ENCODE data around the gene BCAS3. TPM values are rescaled to one million over a fixed set of nuclear protein-coding genes. Genes with fewer than 3 reads are reported as not detected.
"Not testable (repeated sequence)": the region's sequence is repeated elsewhere in the genome, so short reads cannot be mapped to it uniquely, and the experiment has no call there.

Gene BCAS3
- total RNA-seq, 1 experiment from 2014 or later = 9.3 TPM

DNA sequence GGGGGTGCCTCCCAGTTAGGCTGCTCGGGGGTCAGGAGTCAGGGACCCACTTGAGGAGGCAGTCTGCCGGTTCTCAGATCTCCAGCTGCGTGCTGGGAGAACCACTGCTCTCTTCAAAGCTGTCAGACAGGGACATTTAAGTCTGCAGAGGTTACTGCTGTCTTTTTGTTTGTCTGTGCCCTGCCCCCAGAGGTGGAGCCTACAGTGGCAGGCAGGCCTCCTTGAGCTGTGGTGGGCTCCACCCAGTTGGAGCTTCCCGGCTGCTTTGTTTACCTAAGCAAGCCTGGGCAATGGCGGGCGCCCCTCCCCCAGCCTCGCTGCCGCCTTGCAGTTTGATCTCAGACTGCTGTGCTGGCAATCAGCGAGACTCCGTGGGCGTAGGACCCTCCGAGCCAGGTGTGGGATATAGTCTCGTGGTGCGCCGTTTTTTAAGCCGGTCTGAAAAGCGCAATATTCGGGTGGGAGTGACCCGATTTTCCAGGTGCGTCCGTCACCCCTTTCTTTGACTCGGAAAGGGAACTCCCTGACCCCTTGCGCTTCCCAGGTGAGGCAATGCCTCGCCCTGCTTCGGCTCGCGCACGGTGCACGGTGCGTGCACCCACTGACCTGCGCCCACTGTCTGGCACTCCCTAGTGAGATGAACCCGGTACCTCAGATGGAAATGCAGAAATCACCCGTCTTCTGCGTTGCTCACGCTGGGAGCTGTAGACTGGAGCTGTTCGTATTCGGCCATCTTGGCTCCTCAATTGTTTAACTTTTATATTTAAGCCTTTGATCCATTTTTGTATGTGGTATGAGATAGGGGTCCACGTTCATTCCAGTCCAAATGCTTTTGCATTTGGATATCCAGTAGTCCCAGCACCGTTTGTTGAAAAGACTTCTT, 209.3 kb downstream of the BCAS3 start:
- not testable (repeated sequence) for DNase-seq (ENCODE audit: low read depth)

DNA sequence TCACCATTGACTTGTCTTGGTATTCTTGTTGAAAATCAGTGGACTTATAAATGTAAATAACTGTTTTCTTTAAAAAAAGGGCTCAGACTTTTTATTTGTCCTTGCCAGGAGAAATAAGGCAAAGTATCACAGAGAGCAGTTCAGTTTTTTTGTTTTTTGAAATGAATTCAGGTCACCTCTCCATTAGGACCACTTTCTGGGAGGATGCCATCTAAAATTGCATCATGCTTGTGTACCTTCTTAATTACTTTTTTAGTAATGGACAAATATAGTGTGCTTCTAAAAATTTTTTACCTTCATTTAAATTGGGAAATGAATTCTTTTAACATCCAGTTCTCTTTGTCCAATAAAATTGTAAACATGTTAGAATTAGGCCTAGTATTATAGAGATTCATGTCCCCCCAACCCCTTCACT, 210.0 kb downstream of the BCAS3 start:
- no peak for DNase-seq (ENCODE audit: low read depth)

DNA sequence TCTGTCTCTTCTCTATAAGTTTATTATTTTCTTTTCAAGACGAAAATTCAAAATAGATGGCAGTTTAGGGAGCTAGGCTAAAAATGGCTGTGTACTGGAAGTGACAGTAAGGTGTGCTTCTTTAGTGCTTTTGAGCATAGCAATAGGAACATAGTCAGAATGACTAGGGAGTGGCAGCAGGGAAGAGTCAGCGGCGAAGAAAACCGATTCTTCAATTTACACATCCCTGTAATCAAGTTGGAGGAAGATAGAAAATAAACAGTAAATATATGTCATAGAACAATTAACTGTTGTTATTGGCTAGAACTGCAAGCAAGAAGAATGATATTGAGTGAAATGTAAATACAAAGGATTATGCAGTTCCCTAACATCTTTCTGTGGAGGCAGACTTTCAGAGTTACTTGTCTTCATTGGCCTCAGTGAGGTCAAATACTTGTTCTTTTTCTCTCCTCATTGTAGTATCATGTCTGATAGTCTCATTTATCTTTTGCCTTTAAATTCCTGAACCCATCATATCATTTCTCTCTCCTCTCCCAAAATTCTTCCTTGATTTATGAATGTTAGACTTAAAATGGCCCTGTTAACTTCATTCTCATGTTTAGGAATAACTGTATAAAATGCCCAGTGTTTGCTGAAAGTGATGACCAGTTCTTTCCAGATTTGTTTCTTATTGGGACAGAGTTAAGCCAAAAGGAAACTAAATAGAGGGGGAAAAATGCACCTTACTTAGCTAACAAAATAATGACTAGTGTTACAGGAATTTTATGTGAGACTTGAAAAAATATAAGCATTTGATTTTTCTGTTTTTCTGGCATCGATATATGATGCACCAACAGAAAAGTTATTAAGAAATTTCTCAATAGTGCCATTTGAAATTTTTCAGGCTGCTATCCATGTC, 211.4 kb downstream of the BCAS3 start:
- DNase-seq (ENCODE audit: low read depth) = no peak

DNA sequence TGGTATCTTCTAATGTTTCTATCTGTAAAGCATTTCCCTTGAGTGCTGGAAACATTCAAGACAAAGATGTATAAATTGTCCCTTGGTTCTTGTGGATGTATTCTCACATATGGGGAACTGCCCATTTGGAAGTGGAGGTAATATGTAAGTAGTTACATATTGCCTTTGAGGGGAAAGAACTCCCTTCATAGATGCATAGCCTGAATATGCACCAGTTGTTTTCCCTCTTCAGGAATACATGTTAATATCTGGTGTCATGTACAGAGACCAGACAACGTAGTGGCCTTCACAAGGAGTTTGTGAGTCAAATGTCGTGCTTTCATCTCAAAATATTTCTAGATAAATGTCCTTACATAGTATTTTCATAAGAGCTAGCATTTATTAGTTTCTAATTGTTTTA, 213.5 kb downstream of the BCAS3 start:
- DNase-seq (ENCODE audit: low read depth) = no peak

DNA sequence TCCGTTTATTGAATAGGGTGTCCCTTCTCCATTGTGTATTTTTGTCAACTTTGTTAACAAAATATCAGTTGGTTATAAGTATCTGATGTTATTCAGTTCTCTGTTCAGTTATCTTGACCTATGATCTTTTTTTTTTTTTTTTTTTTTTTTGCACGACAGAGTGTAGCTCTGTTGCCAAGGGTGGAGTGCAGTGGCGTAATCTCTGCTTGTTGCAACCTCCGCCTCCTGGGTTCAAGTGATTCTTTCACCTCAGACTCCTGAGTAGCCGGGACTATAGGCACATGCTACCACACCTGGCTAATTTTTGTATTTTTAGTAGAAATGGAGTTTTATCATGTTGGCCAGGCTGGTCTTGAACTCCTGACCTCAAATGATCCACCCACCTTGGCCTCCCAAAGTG, 215.8 kb downstream of the BCAS3 start:
- DNase-seq (ENCODE audit: low read depth) = no peak

DNA sequence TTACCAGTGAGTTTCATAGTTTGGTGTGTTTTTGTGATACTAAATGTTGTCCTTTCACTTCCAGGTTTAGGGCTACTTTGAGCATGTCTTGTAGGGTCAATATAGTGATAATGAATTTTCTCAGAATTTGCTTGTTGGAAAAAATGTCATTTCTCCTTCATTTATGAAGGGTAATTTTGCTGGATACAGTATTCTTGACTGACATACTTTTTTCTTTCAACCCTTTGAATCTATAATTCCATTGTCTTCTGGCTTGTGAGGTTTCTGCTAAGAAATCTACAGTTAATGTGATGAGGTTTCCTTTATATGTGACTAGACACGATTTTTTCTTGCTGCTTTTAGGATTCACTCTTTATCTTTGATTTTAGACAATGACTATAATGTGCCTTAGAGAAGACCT, 219.3 kb downstream of the BCAS3 start:
- no peak for DNase-seq (ENCODE audit: low read depth)

DNA sequence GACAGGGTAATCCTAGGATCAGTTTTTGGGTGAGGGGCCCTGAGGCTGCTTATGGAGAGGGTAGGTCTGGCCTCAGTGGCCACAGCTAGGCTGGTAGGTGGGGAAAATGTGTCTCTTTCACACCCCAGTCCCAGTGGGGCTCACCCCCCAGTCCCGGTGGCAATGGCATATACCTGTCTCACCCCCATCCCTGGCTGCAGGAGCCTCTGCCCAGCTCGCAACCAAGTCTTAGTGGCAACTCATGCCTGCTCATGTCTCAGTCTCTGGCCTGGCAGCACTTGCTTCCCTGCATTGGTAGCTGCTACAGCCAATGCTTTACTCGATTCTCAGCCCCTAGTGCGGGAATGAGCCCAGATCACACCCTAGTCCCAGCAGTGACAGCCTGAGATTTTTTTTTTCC, 221.5 kb downstream of the BCAS3 start:
- DNase-seq (ENCODE audit: low read depth) = no peak

DNA sequence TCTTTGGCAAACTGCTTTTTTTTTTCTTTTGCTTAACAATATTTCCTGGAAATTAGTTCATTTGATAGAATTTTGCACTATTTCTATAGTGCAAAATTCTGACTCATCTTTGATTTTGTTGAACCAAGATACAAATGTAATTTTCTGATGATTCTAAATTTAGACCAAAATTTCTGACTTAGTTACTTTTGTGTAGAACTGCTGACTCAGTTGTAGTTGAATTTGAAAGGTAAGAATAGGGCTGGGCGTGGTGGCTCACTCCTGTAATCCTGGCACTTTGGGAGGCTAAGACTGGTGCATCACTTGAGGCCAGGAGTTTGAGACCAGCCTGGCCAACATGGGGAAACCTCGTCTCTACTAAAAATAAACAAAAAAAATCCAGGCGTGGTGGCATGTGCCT, 223.0 kb downstream of the BCAS3 start:
- DNase-seq (ENCODE audit: low read depth) = no peak

DNA sequence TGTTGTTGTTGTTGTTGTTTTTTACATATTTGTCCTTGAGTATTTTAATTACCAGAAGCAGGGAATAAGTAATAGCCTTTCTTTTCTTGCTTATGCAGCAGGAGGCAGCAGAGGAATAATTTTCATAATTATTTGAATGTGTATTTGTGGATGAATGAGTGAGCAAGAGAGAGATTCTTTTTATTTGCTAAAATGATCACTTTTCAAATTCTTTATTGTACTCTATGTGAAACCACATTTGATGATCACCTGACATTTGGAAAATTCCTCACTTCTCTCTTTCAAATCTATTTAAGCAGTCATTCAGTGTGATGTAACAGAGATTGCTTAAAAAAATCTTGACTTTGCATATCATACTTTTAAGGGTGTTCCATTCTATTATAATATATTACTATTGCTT, 223.6 kb downstream of the BCAS3 start:
- DNase-seq (ENCODE audit: low read depth) = peak; percentile 16

DNA sequence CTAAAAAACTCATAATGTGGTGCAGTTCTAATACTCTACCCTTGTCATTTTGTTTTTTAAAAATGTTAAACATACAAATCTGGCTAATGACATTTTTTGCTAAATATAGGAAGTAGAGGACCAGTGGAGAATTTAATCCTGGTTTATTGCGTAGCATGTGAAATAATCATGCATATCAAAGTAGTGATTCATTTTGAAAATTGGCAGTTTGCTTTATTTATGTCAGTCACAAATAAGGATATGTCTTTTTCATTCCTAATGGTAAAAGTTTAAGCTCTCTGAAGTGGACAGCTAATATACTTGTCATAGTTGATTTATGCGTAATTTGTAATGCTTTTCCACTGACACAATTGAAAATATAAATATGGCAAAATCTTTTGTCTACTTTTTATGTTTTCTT, 224.2 kb downstream of the BCAS3 start:
- peak; percentile 79 for DNase-seq (ENCODE audit: low read depth)

DNA sequence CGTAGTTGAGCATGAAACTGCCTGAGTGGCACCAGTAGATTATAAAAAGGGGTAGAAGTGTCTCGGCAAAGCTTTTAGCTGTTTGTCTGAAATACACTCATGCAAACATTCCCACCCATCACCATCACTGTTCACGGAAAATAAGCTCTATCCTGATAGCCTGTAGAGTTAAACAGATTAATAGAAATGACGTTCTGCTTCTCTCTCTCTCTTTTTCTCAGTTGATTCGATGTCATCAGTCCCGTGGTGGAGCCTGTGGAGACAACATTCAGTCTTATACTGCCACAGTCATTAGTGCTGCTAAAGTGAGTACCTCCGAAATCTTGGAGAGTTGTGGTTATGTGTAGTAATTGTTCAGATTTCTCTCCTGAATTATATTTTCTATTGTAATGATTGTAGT, 224.7 kb downstream of the BCAS3 start:
- DNase-seq (ENCODE audit: low read depth) = peak; percentile 27

DNA sequence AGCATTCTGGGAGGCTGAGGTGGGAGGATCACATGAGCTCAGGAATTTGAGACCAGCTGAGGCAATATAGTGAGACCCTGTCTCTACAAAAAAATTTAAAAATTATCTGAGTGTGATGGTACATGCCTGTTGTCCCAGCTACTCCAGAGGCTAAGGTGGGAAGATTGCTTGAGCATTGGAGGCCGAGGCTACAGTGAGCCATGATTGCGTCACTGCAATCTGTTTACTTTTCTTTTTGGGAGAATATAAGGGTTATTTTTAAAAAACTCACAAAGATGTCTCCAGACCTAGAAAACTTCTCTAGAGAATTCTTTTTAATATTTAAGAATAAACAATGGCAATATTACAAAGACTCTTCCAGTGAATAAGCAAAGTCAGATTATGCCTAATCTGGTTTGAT, 226.9 kb downstream of the BCAS3 start:
- no peak for DNase-seq (ENCODE audit: low read depth)

DNA sequence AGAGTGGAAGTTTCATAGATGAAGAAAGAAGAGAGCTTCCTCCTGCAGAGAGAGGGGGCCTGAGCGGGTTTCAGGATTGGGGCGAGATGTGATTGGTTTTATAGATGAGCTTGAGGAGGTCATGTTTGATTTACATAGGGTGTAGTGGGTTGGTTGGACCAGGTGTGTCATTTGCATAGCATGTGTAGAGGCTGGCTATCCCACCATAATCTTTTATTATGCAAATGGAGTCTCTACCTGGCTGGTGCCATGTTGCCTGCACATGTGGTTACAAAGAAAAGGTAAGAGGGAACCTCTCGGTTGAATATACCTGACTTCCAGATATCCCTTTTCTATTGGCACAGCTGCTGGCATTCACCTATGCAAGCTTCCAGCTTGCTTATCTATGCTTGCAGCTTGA, 228.1 kb downstream of the BCAS3 start:
- no peak for DNase-seq (ENCODE audit: low read depth)

DNA sequence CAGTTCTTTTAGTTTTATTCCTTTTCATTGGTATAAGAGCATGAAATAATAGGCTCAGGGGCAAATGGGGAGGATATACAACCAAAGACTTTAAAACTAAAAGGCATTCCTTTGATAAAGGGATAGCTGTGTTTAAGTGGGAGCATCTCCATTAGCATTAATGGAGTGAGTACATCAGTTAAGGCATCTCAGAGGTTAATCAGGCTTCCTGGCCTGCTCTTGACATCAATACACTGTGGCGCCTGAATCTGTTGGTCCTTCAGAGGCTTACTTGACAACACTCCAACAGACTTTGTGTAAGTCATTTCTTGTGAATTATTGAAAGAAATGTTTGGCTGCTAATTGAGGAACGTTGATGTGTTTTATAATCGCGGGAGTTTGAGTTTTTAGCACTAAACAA, 230.7 kb downstream of the BCAS3 start:
- no peak for DNase-seq (ENCODE audit: low read depth)

DNA sequence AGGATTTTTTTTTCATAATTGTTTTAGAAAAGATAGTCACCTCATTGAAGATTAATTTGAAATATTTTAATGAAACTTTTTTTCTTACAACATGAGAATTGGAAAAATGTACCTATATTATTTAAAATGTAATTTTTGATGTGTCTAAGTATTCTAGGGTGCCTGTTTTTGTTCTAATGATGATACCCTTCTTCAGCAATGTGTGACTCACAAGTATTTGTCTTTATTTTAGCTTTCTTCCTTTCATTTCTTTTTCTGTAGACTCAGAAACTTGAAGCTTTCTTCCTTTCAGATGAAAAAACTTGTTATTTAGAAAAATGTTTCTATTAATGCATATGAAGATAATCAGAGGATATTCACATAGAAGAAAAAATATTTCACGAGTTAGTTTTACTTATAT, 231.8 kb downstream of the BCAS3 start:
- DNase-seq (ENCODE audit: low read depth) = no peak

DNA sequence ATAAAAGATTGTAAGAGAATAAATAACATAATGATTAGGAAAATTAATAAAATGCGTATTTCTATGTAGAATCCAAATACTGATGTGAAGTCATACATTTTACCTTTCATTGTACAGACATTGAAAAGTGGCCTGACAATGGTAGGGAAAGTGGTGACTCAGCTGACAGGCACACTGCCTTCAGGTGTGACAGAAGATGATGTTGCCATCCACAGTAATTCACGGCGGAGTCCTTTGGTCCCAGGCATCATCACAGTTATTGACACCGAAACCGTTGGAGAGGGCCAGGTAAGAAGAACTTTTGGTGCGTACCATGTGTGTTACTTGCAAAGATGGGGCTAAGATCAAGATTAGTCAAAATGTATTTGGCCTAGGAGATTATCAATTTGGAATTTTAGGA, 232.8 kb downstream of the BCAS3 start:
- DNase-seq (ENCODE audit: low read depth) = no peak

DNA sequence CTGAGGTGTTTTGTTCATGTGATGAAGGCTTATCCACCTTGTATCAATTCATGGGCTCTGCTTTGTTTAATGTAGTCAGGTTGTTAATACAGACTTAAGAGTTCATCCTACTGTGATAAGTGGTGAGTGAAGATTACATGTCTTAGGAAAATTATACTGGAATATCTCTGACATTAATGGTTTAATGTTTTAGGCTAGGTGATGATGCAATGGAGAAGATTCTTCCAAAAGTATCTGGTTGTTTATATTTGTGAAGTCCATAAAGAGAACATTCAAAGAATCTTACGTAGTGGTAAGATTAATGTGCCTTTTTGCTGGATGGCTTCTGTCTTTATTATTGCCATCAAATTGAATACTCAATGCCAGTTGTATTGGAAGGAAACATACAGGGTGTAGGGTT, 236.4 kb downstream of the BCAS3 start:
- DNase-seq (ENCODE audit: low read depth) = no peak

DNA sequence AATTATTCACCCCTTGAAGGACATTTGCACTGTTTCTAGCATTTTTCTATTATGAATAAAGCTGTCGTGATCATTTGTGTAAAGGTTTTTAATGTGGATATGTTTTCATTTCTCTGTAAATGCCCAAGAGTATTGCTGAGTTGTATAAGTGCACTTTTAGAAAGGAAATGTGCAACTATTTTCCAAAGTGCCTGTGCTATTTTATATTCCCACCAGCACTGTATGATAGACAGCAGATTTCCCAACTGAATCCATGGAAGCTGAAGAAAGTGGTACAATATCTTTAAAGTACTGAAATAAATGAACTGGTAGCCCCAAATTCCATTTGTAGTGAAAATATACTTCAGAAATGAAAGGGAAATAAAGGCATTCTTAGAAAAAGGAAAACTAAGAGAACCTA, 238.4 kb downstream of the BCAS3 start:
- DNase-seq (ENCODE audit: low read depth) = peak; percentile 4

DNA sequence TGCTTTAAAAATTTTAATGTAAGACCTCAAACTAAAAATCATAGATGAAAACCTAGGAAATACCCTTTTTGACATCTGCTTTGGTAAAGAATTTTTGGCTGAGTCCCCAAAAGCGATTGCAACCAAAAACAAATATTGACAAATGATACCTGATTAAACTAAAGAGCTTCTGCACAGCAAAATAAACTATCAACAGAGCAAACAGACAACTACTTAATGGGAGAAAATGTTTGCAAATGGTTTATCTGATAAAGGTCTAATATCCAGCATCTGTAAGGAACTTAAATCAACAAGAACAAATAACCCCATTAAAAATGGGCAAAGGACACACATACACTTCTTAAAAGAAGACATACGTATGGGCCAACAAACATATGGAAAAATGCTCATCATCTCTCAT, 242.5 kb downstream of the BCAS3 start:
- no peak for DNase-seq (ENCODE audit: low read depth)

DNA sequence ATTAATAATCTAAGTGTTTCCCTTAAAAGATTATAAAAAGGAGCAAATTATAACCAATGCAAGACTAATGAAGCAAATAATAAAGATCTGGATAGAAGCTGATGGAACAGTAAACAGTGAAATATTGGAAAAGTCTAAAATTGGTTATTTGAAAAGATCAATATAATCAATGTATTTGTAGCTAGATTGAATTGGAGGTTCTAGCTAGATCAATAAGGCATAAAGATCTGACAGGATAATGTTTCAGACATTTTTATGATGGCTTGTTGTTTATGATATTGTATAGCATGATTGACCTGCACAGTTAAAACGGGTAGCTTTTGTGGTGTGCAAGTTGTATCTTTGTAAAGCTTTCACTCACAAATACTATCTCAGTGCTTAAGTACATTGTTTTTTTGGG, 245.3 kb downstream of the BCAS3 start:
- no peak for DNase-seq (ENCODE audit: low read depth)

DNA sequence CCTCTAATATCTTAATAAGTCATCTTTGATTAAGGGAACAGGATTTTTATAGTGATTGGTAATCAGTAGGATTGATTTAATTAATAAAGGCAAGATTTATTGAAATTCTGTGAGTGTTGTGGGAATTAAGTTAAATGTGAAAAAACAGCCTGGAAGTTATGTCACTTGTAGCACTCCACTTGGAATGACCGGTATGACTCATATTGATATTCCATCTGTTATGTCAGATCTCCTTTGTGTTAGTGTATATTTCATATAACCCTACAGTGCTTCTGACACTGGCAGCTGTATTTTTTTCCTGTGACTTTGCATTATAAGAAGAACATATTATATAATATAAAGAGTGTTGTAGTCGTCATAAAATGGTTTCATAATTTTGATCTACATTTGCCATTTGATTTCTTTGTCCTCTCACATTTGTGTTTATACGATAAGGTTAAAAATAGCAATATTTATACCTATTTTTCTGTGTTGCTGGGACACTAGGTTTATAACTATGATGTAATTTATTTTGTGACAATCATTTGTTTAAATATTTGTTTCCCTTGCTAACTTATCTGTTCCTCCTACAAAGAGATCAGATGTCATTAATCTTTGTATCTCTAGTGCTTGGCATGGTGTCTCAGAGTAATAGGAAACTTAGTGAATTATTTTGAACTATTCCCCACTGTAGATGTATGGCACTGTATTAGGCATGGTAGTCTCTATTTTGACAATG, 249.0 kb downstream of the BCAS3 start:
- DNase-seq (ENCODE audit: low read depth) = no peak

DNA sequence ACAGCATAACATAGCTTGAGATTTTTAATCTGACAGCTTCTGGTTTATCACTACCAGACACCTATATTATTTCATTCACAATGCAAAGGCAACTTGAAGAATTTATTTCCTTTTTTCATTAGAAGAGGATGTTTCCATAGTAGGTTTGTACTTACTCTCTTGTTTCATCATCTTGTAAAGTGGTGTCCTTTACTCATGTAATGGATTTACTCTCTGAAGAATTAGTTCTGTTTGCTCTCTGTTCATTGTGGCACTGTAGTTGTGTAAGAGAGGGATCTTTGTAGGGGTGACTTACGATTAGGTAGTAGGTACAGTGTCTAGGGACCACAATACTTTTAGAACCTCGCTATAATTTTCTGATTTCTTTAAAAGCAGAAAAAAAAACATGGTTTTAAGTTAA, 256.1 kb downstream of the BCAS3 start:
- DNase-seq (ENCODE audit: low read depth) = no peak
